Measurements from ENCODE around the gene TCEAL2. TPM values are rescaled to one million over a fixed set of nuclear protein-coding genes. Genes with fewer than 3 reads are reported as not detected.
A peak's percentile ranks its signal among the peaks of the same experiment; 100 is the strongest.
"Not testable (repeated sequence)": the region's sequence is repeated elsewhere in the genome, so short reads cannot be mapped to it uniquely, and the experiment has no call there.

The TCEAL2 gene
- total RNA-seq, 1 donor from 2014 or later: 19.8 TPM

DNA sequence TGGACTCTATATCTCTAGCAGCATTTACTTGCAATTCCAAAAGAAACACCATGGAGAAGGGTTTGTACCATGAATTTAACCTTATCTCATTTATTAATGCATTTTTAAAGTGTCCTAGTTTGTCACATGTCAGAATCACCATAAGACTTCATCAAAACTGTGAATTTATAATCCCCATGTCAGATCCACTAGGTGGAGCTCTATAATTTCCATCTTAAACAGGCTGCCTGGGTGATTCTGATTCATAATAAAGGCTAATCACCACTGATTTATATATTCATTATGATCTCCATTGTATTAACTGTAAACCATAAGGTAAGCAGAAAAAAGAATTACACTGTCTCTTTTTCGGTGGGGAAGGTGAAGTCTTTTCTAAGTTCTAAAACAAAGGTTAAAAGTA, 4.0 kb downstream of the TCEAL2 start:
- peaks cover 9% of the 10 kb centered on the region for H3K27me3 ChIP-seq
- Mint-ChIP-seq H3K27me3 (ENCODE audit: insufficient read depth, low read depth) (peaks cover 11% of the 10 kb centered on the region), H3K4me1 (peaks cover 2% of the 10 kb centered on the region), H3K27ac (no peak overlapping the region), H3K9me3 (peaks cover 3% of the 10 kb centered on the region), H3K36me3 (no peaks in the 10 kb centered on the region), H3K4me3 (no peak overlapping the region)
- H3K9ac ChIP-seq: no peak overlapping the region
- H3F3A ChIP-seq (ENCODE audit: low read depth): no peaks in the 10 kb centered on the region
- H4K20me1 ChIP-seq (ENCODE audit: low read depth): no peaks in the 10 kb centered on the region
- H3K4me1 ChIP-seq: no peaks in the 10 kb centered on the region
- DNase-seq (ENCODE audit: low spot score): no peak
- H3K27ac ChIP-seq: no peak overlapping the region
- H3K4me2 ChIP-seq: no peak overlapping the region
- no peaks in the 10 kb centered on the region for H3K36me3 ChIP-seq
- no peaks in the 10 kb centered on the region for H3K9me3 ChIP-seq (ENCODE audit: low read depth)
- no peak for TF ChIP-seq EZH2 (IDR thresholded peaks at IDR 0.05)
- TF ChIP-seq EZH2phosphoT487 (IDR thresholded peaks at IDR 0.05): no peak
- peak; percentile 39 for TF ChIP-seq CTCF (IDR thresholded peaks at IDR 0.05)
- H3K4me3 ChIP-seq: no peak overlapping the region
- no peaks in the 10 kb centered on the region for H3K79me2 ChIP-seq (ENCODE audit: low read depth)
- H2AFZ ChIP-seq (replicated peaks): no peak overlapping the region

DNA sequence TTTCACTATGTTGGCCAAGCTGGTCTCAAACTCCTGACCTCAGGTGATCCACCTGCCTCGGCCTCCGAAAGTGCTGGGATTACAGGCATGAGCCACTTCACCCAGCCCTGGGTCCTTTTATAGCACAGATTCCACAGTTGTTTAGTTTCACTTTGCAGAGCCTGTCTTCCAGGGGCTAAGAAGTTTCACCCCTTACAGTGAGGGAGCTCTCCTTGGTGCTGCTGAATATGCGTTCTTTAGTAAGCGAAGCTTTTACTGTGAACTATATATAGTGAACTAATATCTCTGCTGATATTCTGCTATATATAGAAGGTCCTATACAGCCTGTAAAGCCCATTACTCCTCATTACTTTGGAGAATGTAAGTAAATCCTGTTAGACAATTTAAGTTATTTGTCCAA, 12.6 kb downstream of the TCEAL2 start:
- H3K9ac ChIP-seq: no peak overlapping the region
- no peaks in the 10 kb centered on the region for H4K20me1 ChIP-seq (ENCODE audit: low read depth)
- no peaks in the 10 kb centered on the region for H3F3A ChIP-seq (ENCODE audit: low read depth)
- H3K4me1 ChIP-seq: no peaks in the 10 kb centered on the region
- TF ChIP-seq EZH2phosphoT487 (IDR thresholded peaks at IDR 0.05) (no peak), CTCF (IDR thresholded peaks at IDR 0.05) (no peak), EZH2 (IDR thresholded peaks at IDR 0.05) (no peak)
- DNase-seq (ENCODE audit: low spot score): no peak
- Mint-ChIP-seq H3K4me3 (no peak overlapping the region), H3K36me3 (no peaks in the 10 kb centered on the region), H3K4me1 (no peaks in the 10 kb centered on the region), H3K27me3 (ENCODE audit: insufficient read depth, low read depth) (no peaks in the 10 kb centered on the region), H3K9me3 (peaks cover 5% of the 10 kb centered on the region), H3K27ac (no peak overlapping the region)
- H3K36me3 ChIP-seq: no peaks in the 10 kb centered on the region
- H3K9me3 ChIP-seq (ENCODE audit: low read depth): peaks cover 12% of the 10 kb centered on the region
- H2AFZ ChIP-seq (replicated peaks): no peak overlapping the region
- H3K27me3 ChIP-seq: no peaks in the 10 kb centered on the region
- H3K79me2 ChIP-seq (ENCODE audit: low read depth): no peaks in the 10 kb centered on the region
- no peak overlapping the region for H3K27ac ChIP-seq
- H3K4me2 ChIP-seq: no peak overlapping the region
- H3K4me3 ChIP-seq: no peak overlapping the region

DNA sequence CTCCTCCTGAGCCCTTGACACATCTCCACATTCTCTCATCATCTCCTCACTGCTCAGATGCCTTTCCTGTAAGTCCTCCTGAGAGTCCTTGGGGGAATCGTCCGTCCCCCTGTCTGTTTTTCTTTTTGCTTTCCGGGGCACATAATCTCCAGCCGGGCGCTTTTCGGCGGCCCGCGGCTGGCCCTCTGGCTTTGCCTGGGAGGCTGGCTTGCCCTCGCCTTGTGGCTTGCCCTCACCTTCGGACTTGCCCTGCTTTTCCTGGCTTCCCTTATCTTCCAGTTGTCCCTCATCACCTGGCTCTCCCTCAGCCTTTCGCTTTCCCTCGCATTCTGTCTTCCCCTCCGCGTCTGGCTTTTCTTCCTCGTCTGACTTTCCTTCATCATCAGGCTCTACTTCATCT, 15.4 kb downstream of the TCEAL2 start:
- H3K27ac Mint-ChIP-seq; H3K9me3 Mint-ChIP-seq; H3K4me3 Mint-ChIP-seq; DNase-seq (ENCODE audit: low spot score); H3K4me3 ChIP-seq; H3K9ac ChIP-seq; H3K27me3 Mint-ChIP-seq (ENCODE audit: insufficient read depth, low read depth); H3K4me2 ChIP-seq; H3K4me1 ChIP-seq; H3K4me1 Mint-ChIP-seq; H3K79me2 ChIP-seq (ENCODE audit: low read depth); H4K20me1 ChIP-seq (ENCODE audit: low read depth); H2AFZ ChIP-seq (replicated peaks); H3F3A ChIP-seq (ENCODE audit: low read depth); H3K27me3 ChIP-seq; H3K27ac ChIP-seq; H3K36me3 ChIP-seq; H3K36me3 Mint-ChIP-seq: not testable (repeated sequence)
- H3K9me3 ChIP-seq (ENCODE audit: low read depth): peaks cover 15% of the 10 kb centered on the region

DNA sequence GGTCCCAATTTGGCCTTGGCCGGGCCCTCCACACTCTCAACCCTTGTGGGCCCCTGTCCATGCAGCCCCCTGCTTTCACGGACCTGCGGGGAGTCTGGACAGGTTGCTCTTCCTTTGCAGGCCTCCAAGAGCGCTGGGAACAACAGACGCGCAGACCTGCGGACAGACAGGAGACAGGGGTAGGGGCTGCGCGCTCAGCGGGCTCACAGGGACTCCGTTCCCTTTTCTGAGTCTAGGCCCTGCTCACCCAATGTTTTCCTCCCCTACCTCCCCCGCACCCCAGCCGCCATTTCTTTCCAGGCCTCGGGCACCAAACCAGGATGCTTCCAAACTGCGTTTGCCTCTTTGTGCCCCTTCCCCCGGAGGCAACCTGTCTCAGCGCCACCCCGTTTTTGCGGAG, 16.2 kb downstream of the TCEAL2 start:
- H3K27ac ChIP-seq; H3K27me3 Mint-ChIP-seq (ENCODE audit: insufficient read depth, low read depth); H4K20me1 ChIP-seq (ENCODE audit: low read depth); H3K4me3 ChIP-seq; H3K36me3 ChIP-seq; H3K27me3 ChIP-seq; H3K4me3 Mint-ChIP-seq; DNase-seq (ENCODE audit: low spot score); H3K27ac Mint-ChIP-seq; H3F3A ChIP-seq (ENCODE audit: low read depth); H3K9ac ChIP-seq; H3K36me3 Mint-ChIP-seq; H2AFZ ChIP-seq (replicated peaks); H3K4me2 ChIP-seq; H3K79me2 ChIP-seq (ENCODE audit: low read depth); H3K9me3 Mint-ChIP-seq; H3K4me1 Mint-ChIP-seq; H3K4me1 ChIP-seq: not testable (repeated sequence)
- peaks cover 23% of the 10 kb centered on the region for H3K9me3 ChIP-seq (ENCODE audit: low read depth)

DNA sequence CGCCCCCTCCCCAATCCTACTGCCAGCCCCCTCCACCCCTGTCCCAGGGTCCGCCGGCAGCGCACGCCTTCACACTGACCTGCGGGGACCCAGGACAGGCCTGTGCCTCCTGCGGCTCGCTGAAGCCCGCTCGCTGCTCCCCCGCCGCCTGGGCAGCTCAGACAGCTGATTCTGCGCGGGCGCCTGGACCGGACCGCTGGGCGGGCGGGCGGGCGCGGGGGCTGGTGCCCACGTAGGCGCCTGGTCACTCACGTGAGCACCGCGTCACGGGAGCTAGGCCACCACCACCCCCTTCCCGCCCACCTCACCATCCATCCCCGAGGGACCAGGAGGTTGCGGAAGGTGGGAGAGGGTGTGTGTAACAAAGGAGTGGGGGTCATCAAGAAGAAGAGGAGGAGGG, 16.8 kb downstream of the TCEAL2 start, which contains the start of gene TCEAL6:
TCEAL6 (minus strand) TSS at position 208 of the 400 bp plus-strand sequence.
- not testable (repeated sequence) for H4K20me1 ChIP-seq (ENCODE audit: low read depth); H2AFZ ChIP-seq (replicated peaks); H3K4me3 Mint-ChIP-seq; H3K27ac Mint-ChIP-seq; H3K9ac ChIP-seq; H3K27ac ChIP-seq; H3K4me1 Mint-ChIP-seq; H3K4me3 ChIP-seq; H3K27me3 Mint-ChIP-seq (ENCODE audit: insufficient read depth, low read depth); H3K36me3 Mint-ChIP-seq; H3K9me3 Mint-ChIP-seq; H3K36me3 ChIP-seq; DNase-seq (ENCODE audit: low spot score); H3K4me1 ChIP-seq; H3K4me2 ChIP-seq; H3F3A ChIP-seq (ENCODE audit: low read depth); H3K27me3 ChIP-seq; H3K79me2 ChIP-seq (ENCODE audit: low read depth)
- H3K9me3 ChIP-seq (ENCODE audit: low read depth): peaks cover 25% of the 10 kb centered on the region
